CD4-positive, alpha-beta T cell treated with Interleukin-17A for 1 hour (primary cell): ENCODE results near the gene PLCD1.
"Not testable (repeated sequence)": the region's sequence is repeated elsewhere in the genome, so short reads cannot be mapped to it uniquely, and the experiment has no call there.

ENCODE experiments used
- DNase-seq: peaks from one replicate; pipeline ENCODE4 v3.0.0-alpha.2; 2020

Gene PLCD1

GRCh38 chr3:38029400-38030125 lies at the start of gene PLCD1:
Gene PLCD1, minus strand, starts transcription at chr3:38029642. Its CDS starts 103 bp downstream, at chr3:38029539.
- peak; percentile 65 for DNase-seq

GRCh38 chr3:38077073-38077472 lies 47.6 kb upstream of the PLCD1 start:
- DNase-seq = not testable (repeated sequence)

- no peak for DNase-seq
Observed at GRCh38 chr3:38070013-38070412, 40.6 kb upstream of the PLCD1 start.

- DNase-seq = no peak
Observed at GRCh38 chr3:38067508-38068233, 38.2 kb upstream of the PLCD1 start.

GRCh38 chr3:38064453-38064852 lies 35.0 kb upstream of the PLCD1 start:
- DNase-seq = not testable (repeated sequence)

- DNase-seq = no peak
Observed at GRCh38 chr3:38062809-38063208, 33.4 kb upstream of the PLCD1 start.

GRCh38 chr3:38059591-38059990 lies 30.1 kb upstream of the PLCD1 start:
- no peak for DNase-seq

GRCh38 chr3:38059148-38059547 lies 29.7 kb upstream of the PLCD1 start:
- no peak for DNase-seq

- DNase-seq = no peak
Observed at GRCh38 chr3:38054499-38055001, 25.1 kb upstream of the PLCD1 start.

- DNase-seq = not testable (repeated sequence)
Observed at GRCh38 chr3:38053813-38054498, 24.5 kb upstream of the PLCD1 start.

GRCh38 chr3:38053286-38053685 lies 23.8 kb upstream of the PLCD1 start:
- not testable (repeated sequence) for DNase-seq

- no peak for DNase-seq
Observed at GRCh38 chr3:38051131-38051530, 21.7 kb upstream of the PLCD1 start.

GRCh38 chr3:38049358-38050126 lies 20.1 kb upstream of the PLCD1 start:
- DNase-seq = no peak

- DNase-seq = no peak
Observed at GRCh38 chr3:38047896-38048295, 18.5 kb upstream of the PLCD1 start.

- DNase-seq = no peak
Observed at GRCh38 chr3:38046821-38047220, 17.4 kb upstream of the PLCD1 start.

- no peak for DNase-seq
Observed at GRCh38 chr3:38046027-38046426, 16.6 kb upstream of the PLCD1 start.

- no peak for DNase-seq
Observed at GRCh38 chr3:38043486-38043885, 14.0 kb upstream of the PLCD1 start.

GRCh38 chr3:38040401-38040800 lies 11.0 kb upstream of the PLCD1 start:
- no peak for DNase-seq

GRCh38 chr3:38039899-38040261 lies 10.4 kb upstream of the PLCD1 start:
- peak; percentile 74 for DNase-seq

GRCh38 chr3:38039101-38039898 lies 9.9 kb upstream of the PLCD1 start, which contains the start of gene DLEC1:
Gene DLEC1, plus strand, starts transcription at chr3:38039208. Its CDS starts 18 bp downstream, at chr3:38039226.
- peak; percentile 90 for DNase-seq

- peak; percentile 81 for DNase-seq
Observed at GRCh38 chr3:38038447-38038911, 9.0 kb upstream of the PLCD1 start.

- DNase-seq = no peak
Observed at GRCh38 chr3:38036906-38037305, 7.5 kb upstream of the PLCD1 start.
